Measurements from ENCODE around the gene AGGF1. TPM values are rescaled to one million over a fixed set of nuclear protein-coding genes. Genes with fewer than 3 reads are reported as not detected.
A peak's percentile ranks its signal among the peaks of the same experiment; 100 is the strongest.

The AGGF1 gene
- total and polyA plus RNA-seq, 7 experiments from 2014 or later: 17.2 to 33.3 (median 29.2) TPM

DNA sequence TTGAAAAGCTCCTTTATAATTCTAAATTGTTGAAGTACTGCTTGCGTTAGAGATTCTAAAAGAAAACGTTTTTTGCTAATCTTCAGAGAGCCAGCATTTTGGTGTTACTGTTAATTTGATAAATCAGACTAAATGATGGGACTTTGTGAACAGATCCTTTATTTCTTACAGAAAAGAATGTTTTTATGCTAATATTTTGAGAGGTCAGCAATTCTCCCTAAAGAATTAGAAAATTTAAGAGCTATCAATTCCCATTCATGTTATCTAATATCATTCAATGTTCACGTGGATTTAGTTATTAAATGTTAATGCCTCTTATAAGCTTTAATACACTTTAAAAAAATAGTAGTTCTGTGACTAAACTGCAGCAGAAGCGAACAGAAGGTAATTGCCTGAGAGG lies 2.4 kb downstream of the AGGF1 start:
- Mint-ChIP-seq H3K4me3 (peak overlapping the region in 5 of 10 donors; percentile 12 to 29 (median 26)), H3K27ac (no peak overlapping the region), H3K9me3 (peaks cover 0 to 25% (median 14%) of the 10 kb centered on the region in 11 donors), H3K4me1 (peaks cover 19 to 58% (median 46%) of the 10 kb centered on the region in 7 donors), H3K36me3 (peaks cover 0 to 31% (median 13%) of the 10 kb centered on the region in 5 donors), H3K27me3 (no peaks in the 10 kb centered on the region)
- ChIA-PET POLR2A (interaction anchor here (1.0 kb wide), 1 partner anchor 12 kb away, joined by 3 read pairs; no protein-coding TSS in a partner anchor), CTCF (interaction anchor here (0.7 kb wide), 1 partner anchor 20 kb away, joined by 3 read pairs; no protein-coding TSS in a partner anchor)
- Histone ChIP-seq H3K36me3 (ENCODE audit: control insufficient read depth in 2 of 3, insufficient read depth in 3 of 3, low read length in 3 of 3) (peaks cover 0 to 31% (median 4%) of the 10 kb centered on the region in 3 experiments), H3K27ac (ENCODE audit: low read depth, low read length) (no peak overlapping the region), H3K27me3 (ENCODE audit: control insufficient read depth in 2 of 2, insufficient read depth in 2 of 2, low read length in 2 of 2) (no peaks in the 10 kb centered on the region), H3K9me3 (ENCODE audit: control insufficient read depth in 2 of 3, low read length in 3 of 3) (peaks cover 0 to 16% (median 0%) of the 10 kb centered on the region in 3 experiments), H3K4me1 (ENCODE audit: control insufficient read depth in 2 of 2, insufficient read depth in 2 of 2, low read length in 2 of 2) (peaks cover 11 to 24% of the 10 kb centered on the region in 2 donors), H3K4me3 (ENCODE audit: low read length) (no peak overlapping the region)
- no peak for ATAC-seq
- intact Hi-C loops (cut with micrococcal nuclease): loop anchor here (5.0 to 10.0 kb wide), 11 partner anchors 165 to 1988 kb away; partner anchors contain the start of genes AP3B1 (in 1 of the 2), ARSB (in 1 of the 2), SCAMP1 (in 1 of the 2) and TBCA (in 1 of the 2)
- no peak for DNase-seq

DNA sequence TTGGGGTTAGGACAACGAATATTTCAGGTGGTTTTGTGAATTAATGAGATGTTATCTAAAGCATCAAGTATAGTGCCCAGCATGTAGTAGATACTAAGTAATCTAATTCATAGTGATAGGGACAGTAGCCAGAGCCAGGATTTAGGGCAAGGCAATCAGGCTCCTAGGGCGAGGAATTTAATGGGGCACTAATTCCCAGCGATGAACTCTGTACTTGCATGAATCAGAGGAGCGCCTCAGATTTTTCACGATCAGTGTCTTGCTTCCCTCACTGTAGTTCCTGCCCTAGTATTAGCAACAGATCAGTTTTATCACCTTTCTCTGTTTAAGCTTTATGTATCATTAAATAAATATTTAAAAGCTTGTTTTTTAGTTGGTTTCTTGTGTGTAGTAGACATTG lies 3.1 kb downstream of the AGGF1 start:
- POLR2A ChIA-PET: no interaction called here
- peak overlapping the region in 5 of 10 donors; percentile 7 to 63 (median 26) for H3K4me3 Mint-ChIP-seq

DNA sequence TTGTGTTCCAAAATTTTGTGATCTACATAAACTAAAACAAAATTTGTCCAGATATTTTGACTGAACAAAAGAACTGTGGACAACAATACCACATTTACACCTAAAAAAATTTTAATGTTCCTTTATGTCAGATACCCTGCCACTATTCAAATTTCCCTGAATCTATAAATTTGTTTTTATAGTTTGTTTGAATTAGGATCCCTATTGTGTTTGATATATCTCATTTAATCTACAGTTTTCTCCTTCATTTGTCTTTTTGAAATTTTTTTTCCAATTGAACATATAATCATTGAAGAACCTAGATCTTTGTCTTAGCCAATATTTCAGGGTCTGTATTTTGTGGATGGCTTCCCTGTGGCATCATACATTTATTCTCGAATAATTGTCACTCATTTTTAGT lies 5.7 kb downstream of the AGGF1 start:
- no peaks in the 10 kb centered on the region for H3K9me3 ChIP-seq (ENCODE audit: control insufficient read depth in 2 of 3, low read length in 3 of 3)
- peaks cover 4 to 39% (median 5%) of the 10 kb centered on the region in 3 experiments for H3K36me3 ChIP-seq (ENCODE audit: control insufficient read depth in 2 of 3, insufficient read depth in 3 of 3, low read length in 3 of 3)
- POLR2A ChIA-PET: no interaction called here
- H3K4me3 ChIP-seq (ENCODE audit: low read length): no peak overlapping the region
- H3K27me3 ChIP-seq (ENCODE audit: control insufficient read depth in 2 of 2, insufficient read depth in 2 of 2, low read length in 2 of 2): no peaks in the 10 kb centered on the region
- no peak for ATAC-seq
- H3K27ac ChIP-seq (ENCODE audit: low read depth, low read length): no peak overlapping the region
- Mint-ChIP-seq H3K9me3 (no peaks in the 10 kb centered on the region), H3K27ac (no peak overlapping the region), H3K4me1 (peaks cover 14 to 47% (median 37%) of the 10 kb centered on the region in 7 donors), H3K36me3 (peaks cover 3 to 45% (median 19%) of the 10 kb centered on the region in 5 donors), H3K27me3 (no peaks in the 10 kb centered on the region), H3K4me3 (no peak overlapping the region)
- DNase-seq: no peak
- CTCF ChIA-PET: no interaction called here
- intact Hi-C loops (cut with micrococcal nuclease): loop anchor here (10.0 kb wide), 4 partner anchors 1259 to 1991 kb away; partner anchors contain the start of genes AP3B1 (in 1 of the 2), ARSB (in 1 of the 2) and SCAMP1 (in 1 of the 2)
- H3K4me1 ChIP-seq (ENCODE audit: control insufficient read depth in 2 of 2, insufficient read depth in 2 of 2, low read length in 2 of 2): peaks cover 10 to 17% of the 10 kb centered on the region in 2 donors

More for the DNA sequence above, 3.1 kb downstream of the AGGF1 start:
- H3K36me3 Mint-ChIP-seq: peaks cover 0 to 35% (median 17%) of the 10 kb centered on the region in 5 donors
- H3K9me3 Mint-ChIP-seq: peaks cover 0 to 19% (median 12%) of the 10 kb centered on the region in 11 donors
- H3K36me3 ChIP-seq (ENCODE audit: control insufficient read depth in 2 of 3, insufficient read depth in 3 of 3, low read length in 3 of 3): peaks cover 0 to 33% (median 4%) of the 10 kb centered on the region in 3 experiments
- no peak overlapping the region for H3K4me3 ChIP-seq (ENCODE audit: low read length)
- H3K9me3 ChIP-seq (ENCODE audit: control insufficient read depth in 2 of 3, low read length in 3 of 3): peaks cover 0 to 15% (median 0%) of the 10 kb centered on the region in 3 experiments
- H3K4me1 Mint-ChIP-seq: peaks cover 19 to 58% (median 47%) of the 10 kb centered on the region in 7 donors
- CTCF ChIA-PET: interaction anchor here (0.6 to 0.7 kb wide), 2 partner anchors 19 to 324 kb away, joined by 3 read pairs; no protein-coding TSS in a partner anchor
- H3K27ac Mint-ChIP-seq: peak overlapping the region in 2 of 9 donors; percentile 14 to 59
- ATAC-seq (no peak), DNase-seq (no peak)
- H3K27me3 Mint-ChIP-seq: no peaks in the 10 kb centered on the region
- intact Hi-C loops (cut with micrococcal nuclease): loop anchor here (5.0 to 10.0 kb wide), 11 partner anchors 166 to 1989 kb away; partner anchors contain the start of genes AP3B1 (in 1 of the 2), ARSB (in 1 of the 2), SCAMP1 (in 1 of the 2) and TBCA (in 1 of the 2)
- peaks cover 11 to 24% of the 10 kb centered on the region in 2 donors for H3K4me1 ChIP-seq (ENCODE audit: control insufficient read depth in 2 of 2, insufficient read depth in 2 of 2, low read length in 2 of 2)
- no peak overlapping the region for H3K27ac ChIP-seq (ENCODE audit: low read depth, low read length)
- H3K27me3 ChIP-seq (ENCODE audit: control insufficient read depth in 2 of 2, insufficient read depth in 2 of 2, low read length in 2 of 2): no peaks in the 10 kb centered on the region

GRCh38 chr5:77046416-77047073 lies 16.3 kb downstream of the AGGF1 start:
- Histone ChIP-seq H3K27me3 (ENCODE audit: control insufficient read depth in 2 of 2, insufficient read depth in 2 of 2, low read length in 2 of 2) (no peaks in the 10 kb centered on the region), H3K4me1 (ENCODE audit: control insufficient read depth in 2 of 2, insufficient read depth in 2 of 2, low read length in 2 of 2) (no peaks in the 10 kb centered on the region), H3K9me3 (ENCODE audit: control insufficient read depth in 2 of 3, low read length in 3 of 3) (no peaks in the 10 kb centered on the region), H3K4me3 (ENCODE audit: low read length) (no peak overlapping the region), H3K36me3 (ENCODE audit: control insufficient read depth in 2 of 3, insufficient read depth in 3 of 3, low read length in 3 of 3) (peaks cover 4 to 32% (median 9%) of the 10 kb centered on the region in 3 experiments), H3K27ac (ENCODE audit: low read depth, low read length) (no peak overlapping the region)
- Mint-ChIP-seq H3K27ac (no peak overlapping the region), H3K4me1 (peaks cover 5 to 11% (median 6%) of the 10 kb centered on the region in 7 donors), H3K36me3 (peaks cover 9 to 46% (median 33%) of the 10 kb centered on the region in 5 donors), H3K27me3 (no peaks in the 10 kb centered on the region), H3K9me3 (no peaks in the 10 kb centered on the region), H3K4me3 (no peak overlapping the region)
- DNase-seq: no peak
- no peak for ATAC-seq
- ChIA-PET POLR2A (no interaction called here), CTCF (no interaction called here)
- intact Hi-C loops (cut with micrococcal nuclease): no loop called here

DNA sequence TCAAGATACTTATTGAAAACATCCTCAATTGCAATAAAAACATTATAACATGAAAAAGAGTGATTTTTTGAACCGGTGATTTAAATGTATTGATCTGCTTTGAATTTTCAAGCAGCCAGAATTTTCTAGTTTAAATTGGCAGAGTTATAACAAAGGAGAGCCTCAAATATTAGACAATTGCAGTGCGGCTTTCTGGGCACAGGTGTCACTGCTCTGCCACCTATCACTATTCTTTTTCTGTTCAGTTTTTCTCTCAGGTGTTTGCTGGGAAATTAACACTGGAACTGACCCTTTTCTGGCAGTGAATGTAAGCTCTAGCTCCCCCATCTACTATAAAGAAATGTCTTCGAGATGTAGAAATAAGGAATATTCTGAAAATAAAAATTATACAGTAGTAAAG lies 33.8 kb downstream of the AGGF1 start:
- H3K9me3 ChIP-seq (ENCODE audit: control insufficient read depth in 2 of 3, low read length in 3 of 3): no peaks in the 10 kb centered on the region
- Mint-ChIP-seq H3K4me3 (no peak overlapping the region), H3K27me3 (no peaks in the 10 kb centered on the region), H3K36me3 (peaks cover 12 to 69% (median 36%) of the 10 kb centered on the region in 5 donors), H3K4me1 (peaks cover 0 to 14% (median 6%) of the 10 kb centered on the region in 7 donors), H3K27ac (no peak overlapping the region), H3K9me3 (no peaks in the 10 kb centered on the region)
- no peaks in the 10 kb centered on the region for H3K4me1 ChIP-seq (ENCODE audit: control insufficient read depth in 2 of 2, insufficient read depth in 2 of 2, low read length in 2 of 2)
- no peaks in the 10 kb centered on the region for H3K27me3 ChIP-seq (ENCODE audit: control insufficient read depth in 2 of 2, insufficient read depth in 2 of 2, low read length in 2 of 2)
- H3K27ac ChIP-seq (ENCODE audit: low read depth, low read length): no peak overlapping the region
- no peak for ATAC-seq
- no peak for DNase-seq
- no peak overlapping the region for H3K4me3 ChIP-seq (ENCODE audit: low read length)
- intact Hi-C loops (cut with micrococcal nuclease): loop anchor here in 1 of 2 donors (1.0 to 10.0 kb wide), 2 partner anchors 428 to 1201 kb away; partner anchors contain the start of gene WDR41
- ChIA-PET POLR2A (interaction anchor here (1.2 kb wide), 1 partner anchor 33 kb away, joined by 5 read pairs; no protein-coding TSS in a partner anchor), CTCF (no interaction called here)
- H3K36me3 ChIP-seq (ENCODE audit: control insufficient read depth in 2 of 3, insufficient read depth in 3 of 3, low read length in 3 of 3): peaks cover 10 to 42% (median 20%) of the 10 kb centered on the region in 3 experiments

- Histone ChIP-seq H3K9me3 (ENCODE audit: control insufficient read depth in 2 of 3, low read length in 3 of 3) (no peaks in the 10 kb centered on the region), H3K27me3 (ENCODE audit: control insufficient read depth in 2 of 2, insufficient read depth in 2 of 2, low read length in 2 of 2) (no peaks in the 10 kb centered on the region), H3K4me3 (ENCODE audit: low read length) (no peak overlapping the region), H3K27ac (ENCODE audit: low read depth, low read length) (no peak overlapping the region), H3K36me3 (ENCODE audit: control insufficient read depth in 2 of 3, insufficient read depth in 3 of 3, low read length in 3 of 3) (peaks cover 6 to 34% (median 15%) of the 10 kb centered on the region in 3 experiments), H3K4me1 (ENCODE audit: control insufficient read depth in 2 of 2, insufficient read depth in 2 of 2, low read length in 2 of 2) (no peaks in the 10 kb centered on the region)
- ATAC-seq (no peak), DNase-seq (no peak)
- Mint-ChIP-seq H3K27me3 (no peaks in the 10 kb centered on the region), H3K27ac (no peak overlapping the region), H3K4me3 (no peak overlapping the region), H3K9me3 (no peaks in the 10 kb centered on the region), H3K36me3 (peaks cover 18 to 71% (median 43%) of the 10 kb centered on the region in 5 donors), H3K4me1 (peaks cover 0 to 14% (median 6%) of the 10 kb centered on the region in 7 donors)
- ChIA-PET POLR2A (no interaction called here), CTCF (no interaction called here)
- intact Hi-C loops (cut with micrococcal nuclease): loop anchor here in 1 of 2 donors (10.0 kb wide), 1 partner anchor 1200 kb away; no protein-coding TSS in a partner anchor
Measured at GRCh38 chr5:77065256-77065655, 35.1 kb downstream of the AGGF1 start.
